Colonic mucosa (tissue), 4 donors: Measurements from ENCODE around the gene CCNI2. TPM values are rescaled to one million over a fixed set of nuclear protein-coding genes. Genes with fewer than 3 reads are reported as not detected.

Source experiments
- DNase-seq: peaks from one replicate; pipeline ENCODE4 v3.0.0-alpha.2; 2020
- H3K27ac ChIP-seq: fragments of 200-600 bp; one replicate; pipeline ENCODE4 v1.8.0; 2021
- H3K27me3 ChIP-seq: fragments of 200-600 bp; one replicate; pipeline ENCODE4 v1.8.0; 2021
- H3K36me3 ChIP-seq: fragments of 200-600 bp; one replicate; pipeline ENCODE4 v1.8.0; 2021
- H3K4me1 ChIP-seq: fragments of 200-600 bp; one replicate; pipeline ENCODE4 v1.8.0; 2021; ENCODE audit warnings: mild to moderate bottlenecking
- H3K4me3 ChIP-seq: fragments of 200-600 bp; one replicate; pipeline ENCODE4 v1.8.0; 2021
- H3K9ac ChIP-seq, 2 donors: one replicate each; pipeline ENCODE4 v1.7.0; 2013; ENCODE audit warnings: control low read depth in 2 of 2, low read depth in 2 of 2, low read length in 2 of 2
- H3K9me3 ChIP-seq: fragments of 200-600 bp; one replicate; pipeline ENCODE4 v1.8.0; 2021
- CTCF ChIP-seq: fragments of 200-600 bp; IDR thresholded peaks from one replicate; pipeline ENCODE4 v1.8.0; 2022; ENCODE audit warnings: antibody characterized with exemption, mild to moderate bottlenecking
- intact Hi-C: fragments of 100-400 bp; cut with DNase I; formaldehyde crosslinking; loops from one replicate; pipeline ENCODE4 v1.14.1; 2022
- total RNA-seq, 2 donors: library from RNA; stranded (reverse); fragmentation: NEBNext Ultra II Directional in 1 of 2; extraction: Animal tissue kit (Norgen Biotek cat#: 25700) in 1 of 2; gene quantifications; one replicate each; pipeline ENCODE4 v1.2.1, GENCODE V29; 2021
- donor health status: healthy.
- donor health status: DM: no; HTN: no; CAD: no.
- donor health status: DM: no; HTN: no; CAD: no.

Gene CCNI2
- total RNA-seq, 2 donors from 2014 or later, result 7.1 to 22.9 TPM

DNA sequence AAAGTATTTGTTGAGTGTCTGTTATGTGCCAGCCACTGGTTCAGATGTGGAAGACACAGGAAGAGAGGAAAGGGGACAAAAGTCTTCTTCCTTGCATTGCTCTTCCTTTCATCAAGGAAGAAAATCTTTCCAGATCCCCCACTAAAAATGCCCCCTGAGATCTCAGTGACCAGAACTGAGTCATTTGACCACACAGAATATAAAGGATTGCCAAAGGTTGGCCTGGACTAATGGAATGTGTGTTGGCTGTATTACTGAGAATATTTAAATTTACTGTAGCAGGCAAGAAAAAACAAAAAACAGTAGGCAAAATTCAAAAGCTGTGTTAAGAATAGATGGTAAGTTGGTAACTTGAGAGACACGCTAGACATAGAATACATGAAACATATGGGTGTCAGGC, 39.9 kb downstream of the CCNI2 start:
- TF ChIP-seq CTCF, result no peak
- Histone ChIP-seq H3K9me3 (no peaks in the 10 kb centered on the region), H3K4me3 (no peak overlapping the region), H3K27me3 (no peaks in the 10 kb centered on the region), H3K27ac (no peak overlapping the region), H3K36me3 (no peaks in the 10 kb centered on the region), H3K9ac (no peak overlapping the region), H3K4me1 (no peaks in the 10 kb centered on the region)
- intact Hi-C loops, result no loop called here
- DNase-seq, result no peak

DNA sequence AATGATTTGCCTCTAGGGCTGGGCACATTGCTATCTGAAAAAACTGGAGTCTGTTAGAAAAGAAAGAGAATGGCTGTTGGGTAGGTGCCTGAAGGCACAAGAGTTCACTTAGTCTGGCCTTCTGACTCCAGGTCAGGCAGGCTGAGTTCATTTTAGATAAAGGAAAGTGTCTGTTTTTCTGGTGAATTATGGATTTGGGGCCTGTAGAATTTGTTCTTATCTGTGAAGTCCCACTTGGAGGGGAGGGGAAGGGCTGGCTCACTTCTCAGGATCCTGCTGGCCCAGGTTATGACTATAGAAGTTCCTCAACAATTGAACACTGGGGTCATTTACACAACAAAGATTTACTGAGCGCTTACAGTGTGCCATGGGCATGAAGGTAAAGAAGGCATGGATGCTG, 41.3 kb downstream of the CCNI2 start:
- intact Hi-C loops, result no loop called here
- Histone ChIP-seq H3K27ac (no peak overlapping the region), H3K36me3 (no peaks in the 10 kb centered on the region), H3K9ac (no peak overlapping the region), H3K4me3 (no peak overlapping the region), H3K27me3 (no peaks in the 10 kb centered on the region), H3K4me1 (no peaks in the 10 kb centered on the region), H3K9me3 (no peaks in the 10 kb centered on the region)
- no peak for DNase-seq
- no peak for TF ChIP-seq CTCF

DNA sequence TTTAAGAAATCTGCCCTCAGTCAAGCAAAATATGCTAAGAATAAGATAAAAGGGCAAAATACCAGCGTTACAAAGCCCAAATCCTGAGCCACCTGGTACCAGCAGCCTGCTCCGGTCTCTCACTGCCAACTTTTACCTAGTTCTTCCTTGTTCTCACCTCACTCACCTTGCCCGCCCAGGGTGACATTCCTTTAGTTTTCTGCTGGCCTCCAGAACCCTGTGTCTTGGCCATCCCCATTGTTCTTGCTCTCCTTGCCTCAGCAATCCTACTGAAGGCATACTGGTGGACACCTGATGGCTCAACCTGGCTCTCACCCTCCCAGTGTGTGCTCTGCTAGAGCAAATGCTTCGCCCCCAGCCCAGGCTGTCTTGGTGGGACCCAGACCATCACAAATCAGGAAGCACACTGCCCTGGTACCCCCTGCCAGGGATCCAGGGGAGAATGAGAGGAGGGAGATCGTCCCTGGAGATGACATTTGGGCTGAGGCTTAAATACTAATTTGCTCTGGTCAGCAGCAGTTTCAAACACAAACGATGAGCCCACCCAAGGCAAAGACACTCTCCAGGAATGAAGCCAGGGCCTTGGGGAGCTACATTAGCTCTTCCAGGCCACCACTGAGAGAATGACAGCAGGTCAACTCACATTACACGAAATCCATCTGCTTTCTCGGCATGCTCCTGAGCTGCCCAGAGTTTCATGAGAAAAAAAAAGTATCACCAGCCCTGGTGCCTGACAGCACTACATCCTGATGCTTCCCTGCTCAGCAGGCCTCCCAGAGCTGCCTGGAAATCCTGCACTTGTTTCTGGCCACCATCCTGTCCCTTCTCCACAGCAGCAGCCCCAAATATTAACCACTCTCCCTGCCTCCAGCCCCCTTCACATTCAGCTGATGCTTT, 42.0 kb downstream of the CCNI2 start:
- Histone ChIP-seq H3K27ac (no peak overlapping the region), H3K36me3 (no peaks in the 10 kb centered on the region), H3K4me1 (no peaks in the 10 kb centered on the region), H3K27me3 (no peaks in the 10 kb centered on the region), H3K9ac (no peak overlapping the region), H3K9me3 (no peaks in the 10 kb centered on the region), H3K4me3 (no peak overlapping the region)
- DNase-seq, result no peak
- TF ChIP-seq CTCF, result no peak
- intact Hi-C loops, result no loop called here

GRCh38 chr5:132790201-132790865, 43.1 kb downstream of the CCNI2 start:
- intact Hi-C loops, result no loop called here
- no peak overlapping the region for H3K27ac ChIP-seq
- no peak overlapping the region for H3K9ac ChIP-seq
- H3K36me3 ChIP-seq, result no peaks in the 10 kb centered on the region
- no peak overlapping the region for H3K4me3 ChIP-seq
- H3K4me1 ChIP-seq, result no peaks in the 10 kb centered on the region
- DNase-seq, result no peak
- no peaks in the 10 kb centered on the region for H3K27me3 ChIP-seq
- no peak for TF ChIP-seq CTCF
- H3K9me3 ChIP-seq, result no peaks in the 10 kb centered on the region

GRCh38 chr5:132791026-132791425, 43.8 kb downstream of the CCNI2 start:
- Histone ChIP-seq H3K9ac (no peak overlapping the region), H3K27me3 (no peaks in the 10 kb centered on the region), H3K27ac (no peak overlapping the region), H3K36me3 (no peaks in the 10 kb centered on the region), H3K4me1 (no peaks in the 10 kb centered on the region), H3K4me3 (no peak overlapping the region), H3K9me3 (no peaks in the 10 kb centered on the region)
- intact Hi-C loops, result no loop called here
- no peak for DNase-seq
- no peak for TF ChIP-seq CTCF
